CD14-positive monocyte (primary cell): Measurements from ENCODE around the gene CHTOP. TPM values are rescaled to one million over a fixed set of nuclear protein-coding genes. Genes with fewer than 3 reads are reported as not detected.

Source experiments
- DNase-seq, 3 donors: peaks; one replicate each; pipeline ENCODE4 v3.0.0-alpha.2; 2011 to 2022
- H2AFZ ChIP-seq: 2 replicates; pipeline ENCODE4 v1.6.0; 2012; ENCODE audit warnings: mild to moderate bottlenecking, low read depth, low read length, inconsistent platforms; ENCODE audit not compliant: insufficient read depth, poor library complexity, severe bottlenecking
- H3K27ac ChIP-seq, 2 donors: 1 replicate in 1 of 2; 2 replicates in 1 of 2; pipeline ENCODE4 v1.5.1; 2012 to 2013; ENCODE audit warnings: low read length in 2 of 2, control low read depth in 1 of 2, inconsistent platforms in 1 of 2, low read depth in 1 of 2, mild to moderate bottlenecking in 1 of 2
- H3K27me3 ChIP-seq, 2 donors: one replicate each; pipeline versions ENCODE4 v1.6.0 to v1.6.1; 2011 to 2013; ENCODE audit warnings: low read length in 2 of 2; ENCODE audit not compliant: control insufficient read depth in 2 of 2, insufficient read depth in 2 of 2
- H3K36me3 ChIP-seq, 2 donors: replicated peaks in 1 of 2; 1 replicate in 1 of 2; 2 replicates in 1 of 2; pipeline versions ENCODE4 v1.5.1 to v1.6.1; 2012 to 2013; ENCODE audit warnings: low read length in 2 of 2, control low read depth in 1 of 2, inconsistent platforms in 1 of 2, mild to moderate bottlenecking in 1 of 2; ENCODE audit not compliant: insufficient read depth in 2 of 2, control insufficient read depth in 1 of 2
- H3K4me1 ChIP-seq, 2 donors: 1 replicate in 1 of 2; 2 replicates in 1 of 2; pipeline versions ENCODE4 v1.5.1 to v1.6.1; 2012 to 2013; ENCODE audit warnings: low read length in 2 of 2, control low read depth in 1 of 2, inconsistent platforms in 1 of 2, mild to moderate bottlenecking in 1 of 2, moderate library complexity in 1 of 2; ENCODE audit not compliant: insufficient read depth in 2 of 2, control insufficient read depth in 1 of 2
- H3K4me2 ChIP-seq: replicated peaks from 2 replicates; pipeline ENCODE3; 2012; ENCODE audit warnings: low read length, moderate library complexity, mild to moderate bottlenecking; ENCODE audit not compliant: poor library complexity, severe bottlenecking; ENCODE audit errors: extremely low read depth
- H3K4me3 ChIP-seq, 3 experiments: fragments of 200-600 bp in 1 of 3; sonication (generic) in 1 of 3; replicated peaks in 1 of 3; 1 replicate in 2 of 3; 2 replicates in 1 of 3; pipeline ENCODE4 v1.5.1; 2011 to 2013; ENCODE audit warnings: low read length in 3 of 3, mild to moderate bottlenecking in 3 of 3, control low read depth in 2 of 3, low read depth in 2 of 3, inconsistent platforms in 1 of 3, moderate library complexity in 1 of 3
- H3K79me2 ChIP-seq: 2 replicates; pipeline ENCODE4 v1.6.0; 2012; ENCODE audit warnings: mild to moderate bottlenecking, control low read depth, inconsistent platforms, low read length, moderate library complexity; ENCODE audit not compliant: insufficient read depth
- H3K9ac ChIP-seq: 2 replicates; pipeline ENCODE4 v1.6.0; 2017; ENCODE audit warnings: low read length, mild to moderate bottlenecking; ENCODE audit not compliant: insufficient read depth, poor library complexity, severe bottlenecking
- H3K9me3 ChIP-seq, 2 donors: replicated peaks in 1 of 2; 1 replicate in 1 of 2; 2 replicates in 1 of 2; pipeline versions ENCODE4 v1.5.1 to v1.6.1; 2012 to 2013; ENCODE audit warnings: low read length in 2 of 2, control low read depth in 1 of 2; ENCODE audit not compliant: control insufficient read depth in 1 of 2, insufficient read depth in 1 of 2
- H4K20me1 ChIP-seq: 2 replicates; pipeline ENCODE4 v1.6.0; 2012; ENCODE audit warnings: mild to moderate bottlenecking, low read length, control low read depth, moderate library complexity; ENCODE audit not compliant: insufficient read depth
- H3K27ac Mint-ChIP-seq, 7 donors: one replicate each; pipeline ENCODE4 v1.8.0; 2020; ENCODE audit warnings: mild to moderate bottlenecking in 7 of 7, mixed read lengths in 7 of 7, moderate library complexity in 6 of 7, inconsistent platforms in 2 of 7
- H3K27me3 Mint-ChIP-seq, 3 donors: one replicate each; pipeline ENCODE4 v1.8.0; 2021 to 2022; ENCODE audit warnings: low read depth in 3 of 3, mild to moderate bottlenecking in 3 of 3, mixed read lengths in 3 of 3, moderate library complexity in 3 of 3, inconsistent platforms in 1 of 3
- H3K36me3 Mint-ChIP-seq, 2 donors: one replicate each; pipeline ENCODE4 v1.8.0; 2020; ENCODE audit warnings: mixed read lengths in 2 of 2, inconsistent platforms in 1 of 2, mild to moderate bottlenecking in 1 of 2
- H3K4me1 Mint-ChIP-seq: one replicate; pipeline ENCODE4 v1.8.0; 2020; ENCODE audit warnings: mild to moderate bottlenecking, mixed read lengths
- H3K4me3 Mint-ChIP-seq, 2 donors: one replicate each; pipeline ENCODE4 v1.8.0; 2020; ENCODE audit warnings: mild to moderate bottlenecking in 2 of 2, mixed read lengths in 2 of 2, moderate library complexity in 1 of 2
- H3K9me3 Mint-ChIP-seq, 7 donors: one replicate each; pipeline ENCODE4 v1.8.0; 2020 to 2022; ENCODE audit warnings: mixed read lengths in 7 of 7, mild to moderate bottlenecking in 6 of 7, moderate library complexity in 6 of 7, inconsistent platforms in 2 of 7
- WGBS: methylation state at CpG from one replicate; pipeline ENCODE4 v1.1.5; 2013; ENCODE audit warnings: missing lambda C conversion rate; ENCODE audit not compliant: insufficient coverage; 5-methylcytosine and 5-hydroxymethylcytosine counted together
- intact Hi-C, 2 donors: fragments of 100-400 bp; cut with micrococcal nuclease; formaldehyde crosslinking; loops; one replicate each; pipeline versions ENCODE4 v1.15.0 to v1.15.1; 2023
- polyA plus RNA-seq, 3 donors: library from polyadenylated mRNA; depleted of rRNA in 1 of 3; unstranded in 2 of 3; stranded (reverse) in 1 of 3; fragments of 300-500 nt in 2 of 3; fragments of >200 nt in 1 of 3; fragmentation: Illumina TruSeq in 2 of 3; gene quantifications; 1 replicate in 2 of 3; 2 replicates in 1 of 3; pipeline ENCODE4 v1.2.3, GENCODE V29; 2012 to 2021
- TF ChIP-seq, protein P1 (sequence below): fragments of 200-600 bp; IDR thresholded peaks from one replicate; pipeline ENCODE4 v1.8.0; 2022; ENCODE audit warnings: antibody characterized with exemption, mild to moderate bottlenecking

Gene CHTOP
- polyA plus RNA-seq, 3 donors, result 28.1 to 56.2 (median 38.2) TPM

DNA sequence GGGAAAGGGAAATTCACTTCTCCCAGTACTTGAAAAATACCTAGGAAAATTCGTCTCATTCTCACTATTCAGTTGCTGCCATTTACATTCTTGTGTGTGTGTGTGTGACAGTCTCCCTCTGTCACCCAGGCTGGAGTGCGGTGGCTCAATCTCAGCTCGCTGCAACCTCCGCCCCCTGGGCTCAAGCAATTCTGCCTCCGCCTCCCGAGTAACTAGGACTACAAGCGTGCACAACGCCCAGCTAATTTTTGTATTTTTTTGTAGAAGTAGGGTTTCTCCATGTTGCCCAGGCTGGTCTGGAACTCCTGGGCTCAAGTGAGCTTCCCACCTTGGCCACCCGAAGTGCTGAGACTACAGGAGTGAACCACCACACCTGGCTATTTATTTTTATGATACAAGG, 25.8 kb downstream of the CHTOP start:
- H3K27ac ChIP-seq, result peak overlapping the region in 1 of 2 donors; percentile 83
- peak overlapping the region; percentile 41 to 95 for H3K4me3 Mint-ChIP-seq
- WGBS, result 94% methylated on average over 7 of the region's 9 CpGs
- intact Hi-C loops, result loop anchor here in 1 of 2 donors (1.0 kb wide), 1 partner anchor 11 kb away; the partner anchor contains the start of gene ILF2
- H3K4me1 Mint-ChIP-seq, result peaks cover 15% of the 10 kb centered on the region
- H3K9me3 ChIP-seq, result no peaks in the 10 kb centered on the region
- peaks cover 37 to 47% of the 10 kb centered on the region in 2 donors for H3K36me3 Mint-ChIP-seq
- TF ChIP-seq, protein P1, sequence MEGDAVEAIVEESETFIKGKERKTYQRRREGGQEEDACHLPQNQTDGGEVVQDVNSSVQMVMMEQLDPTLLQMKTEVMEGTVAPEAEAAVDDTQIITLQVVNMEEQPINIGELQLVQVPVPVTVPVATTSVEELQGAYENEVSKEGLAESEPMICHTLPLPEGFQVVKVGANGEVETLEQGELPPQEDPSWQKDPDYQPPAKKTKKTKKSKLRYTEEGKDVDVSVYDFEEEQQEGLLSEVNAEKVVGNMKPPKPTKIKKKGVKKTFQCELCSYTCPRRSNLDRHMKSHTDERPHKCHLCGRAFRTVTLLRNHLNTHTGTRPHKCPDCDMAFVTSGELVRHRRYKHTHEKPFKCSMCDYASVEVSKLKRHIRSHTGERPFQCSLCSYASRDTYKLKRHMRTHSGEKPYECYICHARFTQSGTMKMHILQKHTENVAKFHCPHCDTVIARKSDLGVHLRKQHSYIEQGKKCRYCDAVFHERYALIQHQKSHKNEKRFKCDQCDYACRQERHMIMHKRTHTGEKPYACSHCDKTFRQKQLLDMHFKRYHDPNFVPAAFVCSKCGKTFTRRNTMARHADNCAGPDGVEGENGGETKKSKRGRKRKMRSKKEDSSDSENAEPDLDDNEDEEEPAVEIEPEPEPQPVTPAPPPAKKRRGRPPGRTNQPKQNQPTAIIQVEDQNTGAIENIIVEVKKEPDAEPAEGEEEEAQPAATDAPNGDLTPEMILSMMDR, result no peak
- H3K36me3 ChIP-seq, result peaks cover 42 to 48% of the 10 kb centered on the region in 2 donors
- no peak for DNase-seq
- no peak overlapping the region for H2AFZ ChIP-seq
- H3K9me3 Mint-ChIP-seq, result no peaks in the 10 kb centered on the region
- no peaks in the 10 kb centered on the region for H3K27me3 ChIP-seq
- H4K20me1 ChIP-seq, result peaks cover 11% of the 10 kb centered on the region
- no peak overlapping the region for H3K9ac ChIP-seq
- H3K79me2 ChIP-seq, result peaks cover 26% of the 10 kb centered on the region
- H3K27me3 Mint-ChIP-seq, result no peaks in the 10 kb centered on the region
- H3K4me3 ChIP-seq, result peak overlapping the region in 1 of 3 experiments; percentile 92
- peak overlapping the region; percentile 92 for H3K4me2 ChIP-seq
- peaks cover 17 to 23% of the 10 kb centered on the region in 2 donors for H3K4me1 ChIP-seq
- peak overlapping the region in 3 of 7 donors; percentile 80 to 95 (median 91) for H3K27ac Mint-ChIP-seq

GRCh38 chr1:153661111-153661708, 27.3 kb downstream of the CHTOP start:
- no peaks in the 10 kb centered on the region for H3K9me3 Mint-ChIP-seq
- H2AFZ ChIP-seq, result no peak overlapping the region
- no peak overlapping the region for H3K9ac ChIP-seq
- no peak overlapping the region for H3K4me3 Mint-ChIP-seq
- no peak for DNase-seq
- 82% methylated on average over 7 of the region's 9 CpGs for WGBS
- peaks cover 11% of the 10 kb centered on the region for H4K20me1 ChIP-seq
- H3K27ac Mint-ChIP-seq, result peak overlapping the region in 6 of 7 donors; percentile 13 to 58 (median 46)
- no peak overlapping the region for H3K27ac ChIP-seq
- H3K36me3 ChIP-seq, result peaks cover 58 to 64% of the 10 kb centered on the region in 2 donors
- TF ChIP-seq, protein P1, result no peak
- H3K4me3 ChIP-seq, result no peak overlapping the region
- peaks cover 17 to 23% of the 10 kb centered on the region in 2 donors for H3K4me1 ChIP-seq
- intact Hi-C loops, result no loop called here
- H3K4me2 ChIP-seq, result no peak overlapping the region
- no peaks in the 10 kb centered on the region for H3K27me3 Mint-ChIP-seq
- peaks cover 51 to 62% of the 10 kb centered on the region in 2 donors for H3K36me3 Mint-ChIP-seq
- H3K4me1 Mint-ChIP-seq, result peaks cover 15% of the 10 kb centered on the region
- no peaks in the 10 kb centered on the region for H3K27me3 ChIP-seq
- peaks cover 26% of the 10 kb centered on the region for H3K79me2 ChIP-seq
- H3K9me3 ChIP-seq, result no peaks in the 10 kb centered on the region
